Measurements from ENCODE around the gene ATG7.
"Not testable (repeated sequence)": the region's sequence is repeated elsewhere in the genome, so short reads cannot be mapped to it uniquely, and the experiment has no call there.

ATG7 gene

GRCh38 chr3:11255537-11255936, 16.7 kb upstream of the ATG7 start:
- DNase-seq, result not testable (repeated sequence)

GRCh38 chr3:11258958-11259357, 13.2 kb upstream of the ATG7 start:
- DNase-seq, result no peak

- DNase-seq, result no peak
Measured at GRCh38 chr3:11260460-11260859, 11.7 kb upstream of the ATG7 start.

GRCh38 chr3:11269007-11269406, 3.2 kb upstream of the ATG7 start:
- DNase-seq, result no peak

GRCh38 chr3:11272906-11273574, 843 bp downstream of the ATG7 start:
- no peak for DNase-seq

- DNase-seq, result no peak
Measured at GRCh38 chr3:11273891-11274291, 1.7 kb downstream of the ATG7 start.

- no peak for DNase-seq
Measured at GRCh38 chr3:11274566-11275142, 2.5 kb downstream of the ATG7 start.

- DNase-seq, result no peak
Measured at GRCh38 chr3:11275926-11276325, 3.7 kb downstream of the ATG7 start.

- DNase-seq, result no peak
Measured at GRCh38 chr3:11276901-11277300, 4.7 kb downstream of the ATG7 start.

- no peak for DNase-seq
Measured at GRCh38 chr3:11282250-11283138, 10.3 kb downstream of the ATG7 start.

GRCh38 chr3:11283139-11283475, 10.9 kb downstream of the ATG7 start:
- DNase-seq, result no peak

GRCh38 chr3:11284011-11284410, 11.8 kb downstream of the ATG7 start:
- DNase-seq, result no peak

GRCh38 chr3:11285471-11285870, 13.3 kb downstream of the ATG7 start:
- DNase-seq, result no peak

GRCh38 chr3:11287404-11287803, 15.2 kb downstream of the ATG7 start:
- DNase-seq, result no peak

GRCh38 chr3:11288021-11288491, 15.9 kb downstream of the ATG7 start:
- DNase-seq, result no peak

GRCh38 chr3:11288786-11289637, 16.8 kb downstream of the ATG7 start:
- no peak for DNase-seq

- no peak for DNase-seq
Measured at GRCh38 chr3:11289864-11290263, 17.7 kb downstream of the ATG7 start.

GRCh38 chr3:11290743-11291680, 18.8 kb downstream of the ATG7 start:
- peak; percentile 20 for DNase-seq

GRCh38 chr3:11291808-11292207, 19.6 kb downstream of the ATG7 start:
- no peak for DNase-seq

- no peak for DNase-seq
Measured at GRCh38 chr3:11297126-11297525, 24.9 kb downstream of the ATG7 start.

GRCh38 chr3:11300970-11301369, 28.8 kb downstream of the ATG7 start:
- DNase-seq, result no peak

- no peak for DNase-seq
Measured at GRCh38 chr3:11302444-11302843, 30.2 kb downstream of the ATG7 start.
